IMR-90 (cell line): ENCODE data around the gene HEY2. TPM values are rescaled to one million over a fixed set of nuclear protein-coding genes. Genes with fewer than 3 reads are reported as not detected.
A peak's percentile ranks its signal among the peaks of the same experiment; 100 is the strongest.

Experiments used
- ATAC-seq: fragments of 200-7000 bp; cut with Tn5 transposase; 2 replicates; pipeline ENCODE4 v1.9.1; 2020; ENCODE audit warnings: low read depth, mild to moderate bottlenecking, moderate library complexity
- Bru-seq: library from RNA; stranded (reverse); fragments of 400-500 nt; gene quantifications from one replicate; lab custom pipeline; 2021; lab: Mats Ljungman, UMichigan
- BruChase-seq, 2 experiments: library from RNA; stranded (reverse); fragments of 400-500 nt; gene quantifications; one replicate each; lab custom pipeline; 2021; lab: Mats Ljungman, UMichigan
- BruUV-seq: library from RNA; stranded (reverse); fragments of 400-500 nt; replicated peaks from 2 replicates; lab custom pipeline; 2021; lab: Mats Ljungman, UMichigan
- CTCF ChIA-PET: fragments of 300-600 bp; formaldehyde crosslinking; extraction: SDS; loops from one replicate; lab custom pipeline; 2021; ENCODE audit warnings: antibody characterized with exemption; lab: Yijun Ruan, JAX
- POLR2A ChIA-PET: fragments of 300-600 bp; sonication (Branson Sonifier 250); formaldehyde crosslinking; loops from one replicate; lab custom pipeline; 2022; ENCODE audit warnings: antibody characterized with exemption; ENCODE audit not compliant: unreplicated experiment; lab: Charles Lee
- DNase-seq: peaks from one replicate; pipeline ENCODE4 v3.0.0; 2013
- H2AFZ ChIP-seq: replicated peaks from 2 replicates; pipeline ENCODE3; 2013; ENCODE audit warnings: low read length, mild to moderate bottlenecking; ENCODE audit not compliant: poor library complexity
- H2AK5ac ChIP-seq: 2 replicates; pipeline ENCODE4 v1.6.1; 2013; ENCODE audit warnings: low read depth, low read length, inconsistent platforms
- H2AK9ac ChIP-seq: replicated peaks from 2 replicates; pipeline ENCODE3; 2013; ENCODE audit warnings: mild to moderate bottlenecking, low read depth, low read length, moderate library complexity; ENCODE audit not compliant: poor library complexity
- H2BK120ac ChIP-seq: 2 replicates; pipeline ENCODE4 v1.6.1; 2013; ENCODE audit warnings: low read depth, low read length, inconsistent platforms
- H2BK15ac ChIP-seq: 3 replicates; pipeline ENCODE4 v1.6.1; 2013; ENCODE audit warnings: low read depth, low read length, inconsistent platforms
- H2BK20ac ChIP-seq: 2 replicates; pipeline ENCODE4 v1.6.1; 2013; ENCODE audit warnings: low read depth, mild to moderate bottlenecking, inconsistent platforms, low read length, moderate library complexity
- H2BK5ac ChIP-seq: 2 replicates; pipeline ENCODE4 v1.6.1; 2013; ENCODE audit warnings: mild to moderate bottlenecking, low read depth, low read length, inconsistent platforms; ENCODE audit not compliant: poor library complexity, severe bottlenecking
- H3K14ac ChIP-seq: replicated peaks from 2 replicates; pipeline ENCODE4 v1.6.1; 2013; ENCODE audit warnings: low read depth, low read length, inconsistent platforms
- H3K18ac ChIP-seq: 2 replicates; pipeline ENCODE4 v1.6.1; 2013; ENCODE audit warnings: low read depth, low read length, control low read depth
- H3K23ac ChIP-seq: 2 replicates; pipeline ENCODE4 v1.6.1; 2013; ENCODE audit warnings: low read depth, low read length, inconsistent platforms
- H3K27ac ChIP-seq: 2 replicates; pipeline ENCODE4 v1.5.1; 2013; ENCODE audit warnings: mild to moderate bottlenecking, control low read depth, low read length; ENCODE audit not compliant: insufficient read depth
- H3K27me3 ChIP-seq: 2 replicates; pipeline ENCODE4 v1.6.1; 2013; ENCODE audit warnings: low read length; ENCODE audit not compliant: control insufficient read depth, insufficient read depth
- H3K36me3 ChIP-seq: 2 replicates; pipeline ENCODE4 v1.6.1; 2013; ENCODE audit warnings: low read length, mixed read lengths; ENCODE audit not compliant: control insufficient read depth, insufficient read depth
- H3K4ac ChIP-seq: 2 replicates; pipeline ENCODE4 v1.6.1; 2013; ENCODE audit warnings: low read depth, low read length, inconsistent platforms
- H3K4me1 ChIP-seq: 2 replicates; pipeline ENCODE4 v1.6.1; 2013; ENCODE audit warnings: low read length, mixed read lengths; ENCODE audit not compliant: control insufficient read depth, insufficient read depth
- H3K4me2 ChIP-seq: 2 replicates; pipeline ENCODE4 v1.6.1; 2013; ENCODE audit warnings: low read depth, mild to moderate bottlenecking, control low read depth, low read length, moderate library complexity
- H3K4me3 ChIP-seq: 2 replicates; pipeline ENCODE4 v1.5.1; 2013; ENCODE audit warnings: low read depth, mild to moderate bottlenecking, control low read depth, low read length, moderate library complexity; ENCODE audit not compliant: insufficient read depth
- H3K56ac ChIP-seq: 2 replicates; pipeline ENCODE4 v1.6.1; 2013; ENCODE audit warnings: low read length, inconsistent platforms; ENCODE audit not compliant: insufficient read depth; ENCODE audit errors: extremely low read depth
- H3K79me1 ChIP-seq, 2 experiments: 2 replicates each; pipeline ENCODE4 v1.6.1; 2013; ENCODE audit warnings: low read length in 2 of 2, inconsistent platforms in 1 of 2, low read depth in 1 of 2
- H3K9ac ChIP-seq: 2 replicates; pipeline ENCODE4 v1.6.1; 2013; ENCODE audit warnings: low read depth, low read length, control low read depth
- H3K9me1 ChIP-seq: 2 replicates; pipeline ENCODE4 v1.6.1; 2013; ENCODE audit warnings: low read length, inconsistent platforms; ENCODE audit not compliant: insufficient read depth
- H3K9me3 ChIP-seq: 2 replicates; pipeline ENCODE4 v1.6.1; 2013; ENCODE audit warnings: low read length; ENCODE audit not compliant: control insufficient read depth, insufficient read depth
- H4K20me1 ChIP-seq: 2 replicates; pipeline ENCODE4 v1.6.1; 2013; ENCODE audit warnings: low read length, inconsistent platforms; ENCODE audit not compliant: insufficient read depth
- H4K5ac ChIP-seq: 2 replicates; pipeline ENCODE4 v1.6.1; 2013; ENCODE audit warnings: mild to moderate bottlenecking, low read depth, low read length, control low read depth
- H4K8ac ChIP-seq, 2 experiments: 2 replicates each; pipeline ENCODE4 v1.6.1; 2013; ENCODE audit warnings: low read depth in 2 of 2, low read length in 2 of 2, control low read depth in 1 of 2, inconsistent platforms in 1 of 2
- H4K91ac ChIP-seq: 2 replicates; pipeline ENCODE4 v1.6.1; 2013; ENCODE audit warnings: low read depth, low read length, inconsistent platforms; ENCODE audit not compliant: insufficient read depth
- BHLHE40 ChIP-seq: fragments of 150-350 bp; IDR thresholded peaks from 2 replicates; pipeline ENCODE4 v1.6.1; 2016; ENCODE audit warnings: mild to moderate bottlenecking, low read depth, low read length
- MAZ ChIP-seq: IDR thresholded peaks from 2 replicates; pipeline ENCODE4 v1.6.1; 2012; ENCODE audit warnings: low read depth, mild to moderate bottlenecking, low read length, improper control_type of control experiment, moderate library complexity, borderline replicate concordance
- WGBS, 2 experiments: methylation state at CpG; one replicate each; pipeline versions ENCODE4 v1.1.5 to v1.1.7; 2013; ENCODE audit warnings: missing lambda C conversion rate in 2 of 2; ENCODE audit not compliant: insufficient read length in 1 of 2; ENCODE audit errors: extremely low coverage in 2 of 2; 5-methylcytosine and 5-hydroxymethylcytosine counted together
- dilution Hi-C: fragments of 300-500 bp; cut with HindIII; formaldehyde crosslinking; loops from one replicate; pipeline ENCODE4 v1.14.3; 2018; ENCODE audit warnings: low sequenced_read_pairs; ENCODE audit not compliant: unreplicated experiment
- in situ Hi-C: fragments of 300-500 bp; cut with MboI; formaldehyde crosslinking; loops from 3 replicates; pipeline ENCODE4 v1.14.3; 2019; ENCODE audit warnings: low sequenced_read_pairs, inconsistent platforms, mixed read lengths
- intact Hi-C: fragments of 100-400 bp; cut with micrococcal nuclease; formaldehyde crosslinking; loops from 2 replicates; pipeline ENCODE4 v1.10.0; 2022
- long read RNA-seq: library from polyadenylated mRNA; unstranded; transcript quantifications from one replicate; pipeline ENCODE4 v2.0.0, GENCODE V29; 2021; ENCODE audit not compliant: unreplicated experiment
- polyA plus RNA-seq, 3 experiments: library from polyadenylated mRNA; depleted of rRNA; stranded (reverse); fragments of >200 nt; gene quantifications; 2 replicates each; pipeline ENCODE4 v1.2.3, GENCODE V29; 2012; ENCODE audit warnings: low replicate concordance in 1 of 3
- total RNA-seq: library from RNA; depleted of rRNA; stranded (reverse); fragments of >200 nt; gene quantifications from 2 replicates; pipeline ENCODE4 v1.2.3, GENCODE V29; 2012; rRNA removed

The HEY2 gene
- total RNA-seq, result not detected in 2 replicates
- polyA plus RNA-seq (2012; rRNA removed), result not detected in 2 replicates
- not detected in 2 replicates for polyA plus RNA-seq (2012; cell fraction: cytosol; rRNA removed)
- polyA plus RNA-seq (2012; cell fraction: nucleus; rRNA removed; ENCODE audit: low replicate concordance), result 0.03 and 0.05 TPM in 2 replicates
- percentile 10 among the genes with signal in this experiment for Bru-seq, nascent RNA
- BruChase-seq, experiment 1, labeled RNA remaining after a 6-hour chase, result percentile 9 among the genes with signal in this experiment
- percentile 10 among the genes with signal in this experiment for BruChase-seq, experiment 2, labeled RNA remaining after a 2-hour chase
- long read RNA-seq, result 0 reads

DNA sequence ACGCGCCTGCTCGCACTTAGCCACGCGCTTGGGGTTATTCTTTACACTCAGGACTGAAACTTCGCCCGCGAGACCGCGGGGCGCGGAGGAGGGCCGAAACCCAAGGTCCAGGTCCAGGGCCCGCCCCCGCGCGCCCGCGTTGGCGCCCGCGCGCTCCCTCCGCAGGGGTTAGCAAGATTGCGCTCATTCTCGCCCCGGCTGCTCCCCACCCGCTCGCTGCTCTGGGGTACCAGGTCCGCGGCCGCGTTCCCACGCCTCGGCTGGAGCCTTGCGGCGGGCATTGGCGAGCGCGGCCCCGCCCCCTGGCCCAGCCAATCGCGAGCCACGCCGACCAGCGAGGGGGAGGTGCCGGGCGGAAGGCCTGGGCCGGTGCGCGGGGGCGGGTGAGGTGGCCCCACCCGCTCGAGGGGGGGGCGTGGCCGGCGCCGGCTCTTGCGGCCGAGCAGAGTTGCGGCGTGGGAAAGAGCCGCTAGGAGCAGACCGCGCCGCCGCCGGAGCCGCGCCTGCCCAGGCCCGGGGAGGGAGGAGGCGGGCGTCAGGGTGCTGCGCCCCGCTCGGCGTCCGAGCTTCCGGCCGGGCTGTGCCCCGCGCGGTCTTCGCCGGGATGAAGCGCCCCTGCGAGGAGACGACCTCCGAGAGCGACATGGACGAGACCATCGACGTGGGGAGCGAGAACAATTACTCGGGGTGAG lies at the start of gene HEY2:
TSS of gene HEY2 (plus strand) at position 460 of the 692 bp plus-strand sequence. CDS start at position 605, 145 bp downstream.
- no peak within 1 kb of the TSS for H3K9ac ChIP-seq
- H3K9me3 ChIP-seq, result no peaks in the 10 kb centered on the region; the same call in 1 of the 2 replicates
- H2BK15ac ChIP-seq, result no peak within 1 kb of the TSS
- intact Hi-C loops (loop anchor here (5.0 kb wide), 1 partner anchor 387 kb away; no protein-coding TSS in a partner anchor), in situ Hi-C loops (no loop called here), dilution Hi-C loops (no loop called here)
- no peaks in the 10 kb centered on the region for H4K20me1 ChIP-seq
- H2BK20ac ChIP-seq, result no peak within 1 kb of the TSS
- peak within 1 kb of the TSS; percentile 60 for H3K4me3 ChIP-seq
- H3K79me1 ChIP-seq, result no peaks in the 10 kb centered on the region
- H3K9me1 ChIP-seq, result no peaks in the 10 kb centered on the region
- peaks cover 64% of the 10 kb centered on the region for H3K27me3 ChIP-seq
- peaks cover 10% of the 10 kb centered on the region for H3K4me1 ChIP-seq
- ChIA-PET CTCF (no interaction called here), POLR2A (no interaction called here)
- DNase-seq (peak; percentile 81), ATAC-seq (peak; percentile 99)
- no peak within 1 kb of the TSS for H3K56ac ChIP-seq
- peak within 1 kb of the TSS; percentile 95 for H2AFZ ChIP-seq
- H2BK120ac ChIP-seq, result no peak within 1 kb of the TSS
- no peak within 1 kb of the TSS for H4K91ac ChIP-seq
- no peak within 1 kb of the TSS for H3K4ac ChIP-seq
- H3K4me2 ChIP-seq, result peak within 1 kb of the TSS; percentile 80
- no peak within 1 kb of the TSS for H3K27ac ChIP-seq
- no peak within 1 kb of the TSS for H4K8ac ChIP-seq
- peak; percentile 91; the same call in 1 of the 2 replicates for TF ChIP-seq MAZ
- TF ChIP-seq BHLHE40, result no peak
- no TSS peak for BruUV-seq
- WGBS, 2 experiments, result 1% methylated on average over 28 of the region's 95 CpGs; no CpG with 5 or more reads in 1 of the 2 experiments
- H3K14ac ChIP-seq, result no peak within 1 kb of the TSS
- no peak within 1 kb of the TSS for H2AK9ac ChIP-seq
- no peak within 1 kb of the TSS for H4K5ac ChIP-seq
- H2BK5ac ChIP-seq, result no peak within 1 kb of the TSS
- no peak within 1 kb of the TSS for H3K18ac ChIP-seq
- H3K23ac ChIP-seq, result no peak within 1 kb of the TSS
- H2AK5ac ChIP-seq, result no peak within 1 kb of the TSS
- no peaks in the 10 kb centered on the region for H3K36me3 ChIP-seq
